Neural progenitor cell (in vitro differentiated cells): ENCODE data around the gene EFCAB8.

ENCODE experiments used
- CTCF ChIP-seq: fragments of 200-600 bp; sonication (generic); IDR thresholded peaks from 2 replicates; pipeline ENCODE4 v1.5.1; 2017; ENCODE audit warnings: antibody characterized with exemption, mild to moderate bottlenecking
- EZH2phosphoT487 ChIP-seq: fragments of 200-600 bp; sonication (generic); IDR thresholded peaks from 2 replicates; pipeline ENCODE4 v1.6.1; 2017; ENCODE audit warnings: antibody characterized with exemption

GRCh38 chr20:32970973-32971300, 112.2 kb downstream of the EFCAB8 start:
- no peak for TF ChIP-seq CTCF
- TF ChIP-seq EZH2phosphoT487: no peak
